NCI-H345 treated with DMSO at 0.1 percent for 48 hours (cell line): ENCODE measurements around the gene NSRP1.
"Not testable (repeated sequence)": the region's sequence is repeated elsewhere in the genome, so short reads cannot be mapped to it uniquely, and the experiment has no call there.

Experiments
- DNase-seq: peaks from one replicate; lab custom pipeline; 2025; ENCODE audit not compliant: unreplicated experiment; lab: John Stamatoyannopoulos, UW

The NSRP1 gene

DNA sequence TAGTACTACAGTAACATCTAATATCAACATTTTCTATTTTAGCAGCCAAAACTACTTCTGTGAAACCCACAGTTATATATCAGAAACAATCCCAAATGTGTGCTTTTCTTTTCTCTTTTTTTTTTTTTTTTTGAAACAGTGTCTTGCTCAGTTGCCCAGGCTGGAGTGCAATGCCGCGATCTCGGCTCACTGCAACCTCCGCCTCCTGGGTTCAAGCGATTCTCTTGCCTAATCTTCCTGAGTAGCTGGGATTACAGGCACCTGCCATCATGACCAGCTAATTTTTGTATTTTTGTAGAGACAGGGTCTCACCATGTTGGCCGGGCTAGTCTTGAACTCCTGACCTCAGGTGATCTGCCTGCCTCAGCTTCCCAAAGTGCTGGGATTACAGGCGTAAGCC lies 2.0 kb downstream of the NSRP1 start:
- DNase-seq: not testable (repeated sequence)

DNA sequence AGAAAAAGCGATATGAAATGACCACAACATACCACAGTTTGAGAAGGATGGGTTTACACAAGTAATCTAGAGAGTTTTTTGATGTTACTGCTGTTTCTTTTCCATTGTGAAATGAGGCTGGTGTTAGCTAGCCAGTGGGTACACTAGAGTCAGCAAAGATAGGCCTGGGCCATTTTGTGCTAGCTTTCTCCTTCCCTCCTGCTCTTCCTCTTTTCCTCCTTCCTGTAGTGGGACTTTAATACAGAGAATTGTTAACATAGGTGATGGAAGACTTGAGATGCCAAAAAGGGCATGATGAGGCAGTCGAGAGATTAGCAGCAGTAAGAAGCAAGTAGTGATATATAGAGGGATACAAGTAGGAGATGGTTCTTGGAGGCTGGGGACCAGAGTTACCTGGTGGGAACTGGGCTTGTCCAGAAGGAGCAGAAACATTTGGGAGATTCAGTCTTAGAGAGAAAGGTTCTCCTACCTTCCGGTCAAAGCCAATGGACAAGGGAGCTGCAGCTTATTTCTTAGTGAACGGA lies 7.7 kb downstream of the NSRP1 start:
- DNase-seq: no peak

DNA sequence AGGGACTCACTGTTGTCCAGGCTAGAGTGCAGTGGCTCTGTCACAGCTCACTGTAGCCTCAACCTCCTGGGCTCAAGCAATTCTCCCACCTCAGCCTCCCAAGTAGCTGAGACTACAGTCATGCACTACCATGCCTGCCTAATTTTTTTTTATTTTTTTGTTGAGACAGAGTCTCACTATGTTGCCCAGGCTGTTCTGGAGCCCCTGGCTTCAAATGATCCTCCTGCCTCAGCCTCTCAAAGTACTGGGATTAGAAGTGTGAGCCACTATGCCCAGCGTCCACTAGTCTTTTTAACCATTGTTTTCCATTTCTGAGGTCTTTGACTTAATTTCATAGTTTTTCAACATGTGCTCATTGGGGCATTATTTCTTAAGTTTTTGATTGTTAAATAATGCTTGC lies 13.5 kb downstream of the NSRP1 start:
- DNase-seq: no peak

DNA sequence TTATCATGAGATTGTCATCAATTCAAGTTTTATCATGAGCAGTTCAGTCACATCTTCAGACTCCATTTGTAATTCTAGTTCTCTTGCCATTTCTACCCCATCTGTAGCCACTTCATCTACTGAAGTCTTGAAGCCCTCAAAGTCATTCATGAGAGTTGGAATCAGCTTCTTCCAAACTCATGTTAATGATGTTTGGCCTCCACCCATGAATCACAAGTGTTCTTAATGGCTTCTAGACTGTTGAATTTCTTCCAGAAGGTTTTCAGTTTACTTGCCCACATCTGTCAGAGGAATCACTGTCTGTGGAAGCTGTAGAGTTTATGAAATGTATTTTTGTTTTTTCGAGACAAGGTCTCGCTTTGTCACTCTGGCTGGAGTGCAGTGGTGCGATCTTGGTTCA lies 16.0 kb downstream of the NSRP1 start:
- no peak for DNase-seq

- no peak for DNase-seq
Measured at GRCh38 chr17:30133197-30133596, 16.6 kb downstream of the NSRP1 start.

DNA sequence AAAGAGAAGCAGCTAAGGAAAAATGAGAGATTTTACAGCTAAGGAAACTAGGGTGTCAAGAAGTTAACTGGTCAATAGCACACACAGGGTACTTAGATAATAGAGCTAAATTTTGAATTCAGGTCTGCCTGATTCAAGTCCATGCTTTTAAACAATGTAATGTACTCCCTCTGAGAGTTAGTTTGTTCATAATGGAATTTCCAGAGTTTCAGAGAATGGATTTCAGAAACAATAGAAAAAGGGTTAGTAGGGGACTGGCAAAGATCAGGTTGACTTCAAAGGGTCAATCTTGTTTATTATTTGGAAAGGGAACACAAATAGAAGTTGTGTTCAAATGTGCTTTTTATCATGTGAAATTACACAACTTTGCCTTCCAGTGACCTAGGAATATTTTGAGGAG lies 17.9 kb downstream of the NSRP1 start:
- DNase-seq: no peak

DNA sequence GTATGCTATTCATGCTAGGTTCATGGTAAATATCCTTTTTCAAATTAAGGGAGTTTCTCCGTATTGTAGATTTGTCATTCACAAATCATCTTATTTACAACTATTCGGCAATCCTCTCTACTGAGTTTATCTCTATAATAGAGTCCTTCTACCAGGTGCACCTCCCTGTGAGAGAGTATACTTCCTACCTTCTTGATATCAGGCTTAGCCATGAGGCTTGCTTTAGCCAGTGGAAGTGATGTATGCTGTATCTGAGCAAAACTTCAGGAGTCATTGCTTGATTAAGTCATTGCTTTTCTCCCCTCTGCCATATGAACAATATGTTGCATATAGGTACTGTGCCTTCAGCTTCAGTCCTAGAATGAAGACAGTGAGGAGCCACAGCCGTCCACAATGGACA lies 20.5 kb downstream of the NSRP1 start:
- no peak for DNase-seq

DNA sequence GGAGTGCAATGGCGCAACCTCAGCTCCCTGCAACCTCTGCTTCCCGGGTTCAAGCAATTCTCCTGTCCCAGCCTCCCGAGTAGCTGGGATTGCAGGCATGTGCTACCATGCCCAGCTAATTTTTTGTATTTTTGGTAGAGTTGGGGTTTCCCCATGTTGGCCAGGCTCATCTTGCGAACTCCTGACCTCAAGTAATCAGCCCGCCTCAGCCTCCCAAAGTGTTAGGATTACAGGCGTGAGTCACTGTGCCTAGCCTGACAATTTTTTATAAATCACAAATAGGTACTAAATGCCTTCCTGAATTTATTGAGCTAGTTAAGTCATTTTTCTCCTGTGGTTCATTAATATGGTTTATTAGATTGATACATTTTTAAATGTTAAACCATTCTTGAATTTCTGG lies 31.2 kb downstream of the NSRP1 start:
- not testable (repeated sequence) for DNase-seq

DNA sequence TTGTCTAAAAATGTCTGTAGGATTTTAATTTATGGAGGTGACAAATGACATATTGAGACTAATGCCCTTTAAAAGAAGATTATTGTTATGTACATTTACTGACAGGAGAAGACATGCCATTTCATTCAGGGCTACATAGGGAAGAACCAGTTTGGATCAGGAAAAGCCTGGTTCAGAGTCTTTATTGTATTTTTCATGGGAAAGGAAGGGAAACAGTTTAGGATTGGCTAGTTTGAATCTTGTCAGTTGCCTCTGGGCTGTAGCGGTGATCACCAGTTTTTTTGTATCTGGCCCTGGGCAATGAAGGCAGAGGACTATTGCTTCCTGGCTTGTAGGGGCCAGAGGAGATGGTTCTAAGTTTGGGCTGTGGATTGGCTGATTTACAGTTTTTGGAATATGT lies 31.8 kb downstream of the NSRP1 start:
- DNase-seq: no peak

- DNase-seq: no peak
Measured at GRCh38 chr17:30151471-30151870, 34.9 kb downstream of the NSRP1 start.

DNA sequence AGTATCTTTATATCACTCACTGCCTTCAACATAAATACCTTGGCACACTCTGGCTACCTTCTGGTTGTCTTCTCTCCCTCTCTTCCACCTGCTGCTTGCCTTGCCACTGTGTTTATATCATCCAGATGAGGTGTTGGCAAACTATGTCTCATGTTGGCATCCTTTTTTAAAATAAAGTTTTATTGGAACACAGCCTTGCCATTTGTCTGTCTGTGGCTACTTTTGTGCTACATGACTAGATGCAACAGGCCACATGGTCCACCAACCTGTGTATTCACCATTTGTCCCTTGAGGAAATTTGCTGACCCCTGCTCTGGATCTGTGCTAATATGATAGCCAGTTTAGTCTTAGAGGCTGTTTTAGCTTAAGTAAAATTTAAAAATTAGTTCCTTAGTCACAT lies 36.8 kb downstream of the NSRP1 start:
- no peak for DNase-seq

GRCh38 chr17:30155389-30155788 lies 38.8 kb downstream of the NSRP1 start:
- DNase-seq: no peak

DNA sequence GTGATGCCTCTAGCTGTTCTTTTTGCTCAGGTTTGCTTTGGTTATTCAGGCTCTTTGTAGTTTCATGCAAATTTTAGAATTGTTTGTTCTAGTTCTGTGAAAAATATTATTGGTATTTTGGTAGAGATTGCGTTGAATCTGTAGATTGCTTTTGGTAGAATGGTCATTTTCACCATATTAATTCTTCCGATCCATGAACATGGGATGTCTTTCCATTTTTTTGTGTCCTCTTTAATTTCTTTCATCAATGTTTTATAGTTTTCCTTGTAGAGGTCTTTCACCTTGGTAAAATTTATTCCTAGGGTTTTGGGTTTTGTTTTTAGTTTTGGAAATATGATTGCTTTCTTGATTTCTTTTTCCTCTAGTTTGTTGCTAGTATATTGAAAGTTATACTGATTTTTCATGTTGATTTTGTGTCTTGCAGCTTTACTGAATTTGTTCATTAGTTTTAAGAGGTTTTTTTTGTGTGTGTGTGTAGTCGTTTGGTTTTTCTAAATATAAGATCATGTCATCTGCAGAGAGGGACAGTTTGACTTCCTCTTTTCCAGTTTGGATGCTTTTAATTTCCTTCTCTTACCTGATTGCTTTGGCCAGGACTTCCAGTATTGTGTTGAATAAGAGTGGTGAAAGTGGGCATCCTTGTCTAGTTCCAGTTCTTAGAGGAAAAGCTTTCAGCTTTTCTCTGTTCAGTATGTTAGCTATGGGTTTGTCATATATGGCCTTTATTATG lies 42.4 kb downstream of the NSRP1 start:
- no peak for DNase-seq

DNA sequence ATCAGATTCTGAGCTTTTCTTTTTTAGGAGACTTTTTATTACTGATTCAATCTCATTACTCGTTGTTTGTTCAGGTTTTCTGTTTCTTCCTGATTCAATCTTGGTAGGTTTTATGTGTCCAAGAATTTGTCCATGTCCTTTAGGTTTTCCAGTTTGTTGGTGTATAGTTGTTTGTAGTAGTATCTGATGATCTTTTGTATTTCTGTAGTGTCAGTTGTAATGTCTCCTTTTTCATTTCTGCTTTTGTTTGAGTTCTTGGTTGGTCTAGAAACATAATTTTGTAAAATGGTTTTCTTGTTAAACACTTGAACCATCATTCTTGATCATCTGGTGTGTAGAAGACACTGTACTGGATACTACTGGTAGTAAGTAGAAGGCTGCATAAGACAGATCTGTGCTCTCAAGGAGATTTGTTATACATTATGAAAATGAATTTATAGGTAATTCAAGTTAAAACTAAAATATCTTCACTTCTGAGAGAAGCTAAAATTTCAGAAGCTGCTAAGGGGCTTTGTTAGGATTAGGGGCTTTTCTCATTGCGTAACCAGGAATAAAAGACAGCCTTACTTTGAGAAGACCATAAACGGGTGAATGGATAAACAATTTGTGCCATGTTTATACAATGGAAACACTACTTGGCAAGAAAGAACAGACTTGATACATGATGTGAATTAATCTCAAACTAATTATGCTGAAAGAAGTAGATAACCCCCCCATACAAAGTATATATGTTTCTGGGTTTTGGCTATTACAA lies 44.0 kb downstream of the NSRP1 start:
- no peak for DNase-seq

- no peak for DNase-seq
Measured at GRCh38 chr17:30161601-30162000, 45.0 kb downstream of the NSRP1 start.

- DNase-seq: no peak
Measured at GRCh38 chr17:30164531-30164930, 47.9 kb downstream of the NSRP1 start.

DNA sequence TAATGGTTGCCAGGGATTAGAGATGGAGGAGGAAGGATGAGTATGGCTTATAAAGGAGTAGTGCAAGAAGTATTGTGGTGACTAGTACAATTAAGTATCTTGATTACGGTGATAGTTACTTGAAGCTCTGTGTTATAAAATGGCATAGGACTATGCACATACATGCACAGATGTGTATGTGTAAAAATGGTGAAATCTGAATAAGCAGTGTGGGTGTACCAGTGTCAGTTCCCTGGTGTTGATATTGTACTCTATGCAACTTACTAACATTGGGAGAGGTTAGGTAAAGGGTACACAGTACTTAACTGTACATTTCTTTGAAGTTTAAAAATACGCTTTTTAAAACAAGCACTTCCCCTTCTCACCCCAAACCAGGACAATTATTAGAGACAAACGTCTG lies 48.5 kb downstream of the NSRP1 start:
- DNase-seq: no peak

DNA sequence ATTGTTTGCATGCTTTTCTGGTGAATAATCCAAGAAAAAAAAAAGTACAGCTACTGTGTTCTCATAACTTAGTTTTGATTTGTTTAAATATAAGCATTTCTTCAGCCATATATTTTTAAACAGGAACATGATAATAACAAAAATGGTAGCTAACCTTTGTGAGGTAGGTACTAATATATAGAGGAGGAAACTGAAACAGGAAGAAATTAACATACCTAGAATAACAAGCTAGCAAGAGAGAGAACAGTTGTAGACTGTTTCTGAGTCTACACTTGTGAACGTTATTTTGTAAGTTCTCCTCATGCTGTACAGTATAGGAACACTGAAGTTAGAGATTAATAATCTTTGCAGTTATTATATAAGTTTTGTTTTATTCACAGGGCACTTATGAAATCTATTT lies 49.3 kb downstream of the NSRP1 start:
- DNase-seq: no peak

GRCh38 chr17:30170415-30170987 lies 53.9 kb downstream of the NSRP1 start:
- no peak for DNase-seq

DNA sequence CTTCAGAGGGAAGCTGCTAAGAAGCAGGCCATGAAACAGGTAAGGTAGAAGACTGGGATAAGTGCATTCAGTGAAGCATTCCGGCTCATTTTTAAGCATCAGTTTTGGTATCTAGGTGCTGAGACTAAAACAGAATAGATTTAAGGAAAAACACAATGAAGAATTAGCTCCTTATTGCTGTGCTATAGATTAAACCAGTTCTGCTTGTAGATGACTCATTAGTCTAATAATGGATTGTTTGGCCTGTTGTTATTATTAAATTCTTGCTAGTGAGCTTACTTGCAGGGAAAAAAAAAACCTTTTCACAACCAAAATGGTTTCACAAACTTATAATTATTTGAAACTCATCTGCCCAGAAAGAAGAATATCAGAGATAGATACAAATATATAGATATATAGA lies 55.9 kb downstream of the NSRP1 start:
- DNase-seq: no peak

- DNase-seq: no peak
Measured at GRCh38 chr17:30173649-30174048, 57.0 kb downstream of the NSRP1 start.

GRCh38 chr17:30174556-30174955 lies 57.9 kb downstream of the NSRP1 start:
- no peak for DNase-seq
